DOHH2 (cell line): ENCODE measurements around the gene COL18A1.

Experiments
- EZH2phosphoT487 ChIP-seq: fragments of 200-600 bp; sonication (generic); IDR thresholded peaks from 2 replicates; pipeline ENCODE4 v1.6.1; 2017; ENCODE audit warnings: borderline replicate concordance, mild to moderate bottlenecking, antibody characterized with exemption, low read length, moderate library complexity, mixed read lengths
- TF ChIP-seq, protein P1 (sequence below): fragments of 200-600 bp; sonication (generic); IDR thresholded peaks from one replicate; pipeline ENCODE4 v1.5.1; 2014; ENCODE audit warnings: antibody characterized with exemption, mild to moderate bottlenecking, low read depth, low read length; ENCODE audit not compliant: poor library complexity, severe bottlenecking

DNA sequence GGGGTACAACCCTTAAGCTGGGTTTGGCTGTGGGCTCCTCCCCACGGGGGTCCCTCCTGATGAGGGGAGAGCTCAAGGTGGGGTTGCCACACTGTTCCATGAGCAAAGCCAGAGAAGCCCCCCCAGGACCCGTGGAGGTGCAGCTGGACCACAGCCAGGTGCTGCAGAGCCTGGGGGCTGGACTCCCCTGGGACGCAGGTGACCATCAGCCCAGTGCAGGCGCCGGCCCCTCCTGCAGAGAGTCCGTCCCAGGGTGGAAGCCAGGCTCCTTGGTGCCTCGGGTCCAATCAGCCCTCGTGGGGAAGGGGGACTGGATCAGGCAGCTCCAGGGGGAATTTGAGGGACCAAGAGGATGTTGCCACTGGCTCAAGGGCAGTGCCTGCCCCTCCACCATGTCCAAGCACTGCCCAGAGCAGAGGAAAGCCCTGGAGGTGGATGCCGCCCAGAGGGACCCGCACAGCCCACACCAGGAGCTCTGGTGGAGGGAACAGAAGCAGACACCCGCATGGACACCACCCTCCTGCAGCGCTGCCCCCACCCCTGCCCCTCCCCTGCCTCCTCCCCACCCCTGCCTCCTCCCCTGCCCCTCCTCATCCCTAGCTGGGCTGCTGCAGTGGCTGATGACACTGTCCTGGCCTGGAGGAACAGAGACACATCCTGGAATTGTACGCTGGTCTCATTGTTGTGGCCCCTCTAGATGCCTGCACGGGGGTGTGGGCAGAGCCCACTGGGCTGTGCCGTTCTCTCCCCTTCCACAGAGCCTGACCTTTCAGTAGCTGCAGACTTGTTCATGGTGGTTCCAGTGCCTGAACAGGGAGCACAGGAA lies 30.8 kb upstream of the COL18A1 start:
- TF ChIP-seq, protein P1, sequence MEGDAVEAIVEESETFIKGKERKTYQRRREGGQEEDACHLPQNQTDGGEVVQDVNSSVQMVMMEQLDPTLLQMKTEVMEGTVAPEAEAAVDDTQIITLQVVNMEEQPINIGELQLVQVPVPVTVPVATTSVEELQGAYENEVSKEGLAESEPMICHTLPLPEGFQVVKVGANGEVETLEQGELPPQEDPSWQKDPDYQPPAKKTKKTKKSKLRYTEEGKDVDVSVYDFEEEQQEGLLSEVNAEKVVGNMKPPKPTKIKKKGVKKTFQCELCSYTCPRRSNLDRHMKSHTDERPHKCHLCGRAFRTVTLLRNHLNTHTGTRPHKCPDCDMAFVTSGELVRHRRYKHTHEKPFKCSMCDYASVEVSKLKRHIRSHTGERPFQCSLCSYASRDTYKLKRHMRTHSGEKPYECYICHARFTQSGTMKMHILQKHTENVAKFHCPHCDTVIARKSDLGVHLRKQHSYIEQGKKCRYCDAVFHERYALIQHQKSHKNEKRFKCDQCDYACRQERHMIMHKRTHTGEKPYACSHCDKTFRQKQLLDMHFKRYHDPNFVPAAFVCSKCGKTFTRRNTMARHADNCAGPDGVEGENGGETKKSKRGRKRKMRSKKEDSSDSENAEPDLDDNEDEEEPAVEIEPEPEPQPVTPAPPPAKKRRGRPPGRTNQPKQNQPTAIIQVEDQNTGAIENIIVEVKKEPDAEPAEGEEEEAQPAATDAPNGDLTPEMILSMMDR: no peak
- TF ChIP-seq EZH2phosphoT487: no peak
